Measurements from ENCODE around the gene PPP1CB.

The PPP1CB gene

GRCh38 chr2:28745876-28746275, 5.8 kb upstream of the PPP1CB start:
- no peak for DNase-seq

GRCh38 chr2:28746429-28747111, 5.1 kb upstream of the PPP1CB start:
- no peak for DNase-seq

GRCh38 chr2:28747714-28748113, 3.9 kb upstream of the PPP1CB start:
- DNase-seq = no peak

- no peak for DNase-seq
Measured at GRCh38 chr2:28748176-28748575, 3.5 kb upstream of the PPP1CB start.

- no peak for DNase-seq
Measured at GRCh38 chr2:28748941-28749340, 2.7 kb upstream of the PPP1CB start.

- no peak for DNase-seq
Measured at GRCh38 chr2:28749526-28749925, 2.1 kb upstream of the PPP1CB start.

GRCh38 chr2:28750316-28751251, 1.0 kb upstream of the PPP1CB start:
- no peak for DNase-seq

GRCh38 chr2:28751956-28752630, 463 bp downstream of the PPP1CB start:
- no peak for DNase-seq

- no peak for DNase-seq
Measured at GRCh38 chr2:28752631-28753376, 1.2 kb downstream of the PPP1CB start.

- DNase-seq = no peak
Measured at GRCh38 chr2:28754321-28754720, 2.7 kb downstream of the PPP1CB start.

- no peak for DNase-seq
Measured at GRCh38 chr2:28755421-28755820, 3.8 kb downstream of the PPP1CB start.

GRCh38 chr2:28758459-28758858, 6.8 kb downstream of the PPP1CB start:
- no peak for DNase-seq

GRCh38 chr2:28761420-28761819, 9.8 kb downstream of the PPP1CB start:
- DNase-seq = no peak

GRCh38 chr2:28764909-28765711, 13.5 kb downstream of the PPP1CB start:
- DNase-seq = no peak

GRCh38 chr2:28766070-28766469, 14.4 kb downstream of the PPP1CB start:
- no peak for DNase-seq

GRCh38 chr2:28767337-28767736, 15.7 kb downstream of the PPP1CB start:
- DNase-seq = no peak

GRCh38 chr2:28768422-28768821, 16.8 kb downstream of the PPP1CB start:
- DNase-seq = no peak

GRCh38 chr2:28768952-28769351, 17.3 kb downstream of the PPP1CB start:
- DNase-seq = no peak

- DNase-seq = no peak
Measured at GRCh38 chr2:28772351-28772750, 20.7 kb downstream of the PPP1CB start.

GRCh38 chr2:28776471-28776870, 24.8 kb downstream of the PPP1CB start:
- DNase-seq = no peak

- DNase-seq = no peak
Measured at GRCh38 chr2:28778392-28778791, 26.8 kb downstream of the PPP1CB start.

GRCh38 chr2:28779001-28779400, 27.4 kb downstream of the PPP1CB start:
- no peak for DNase-seq

Measured in activated T-cell treated with anti-CD3 and anti-CD28 coated beads, Interleukin-2, amount 50 U/mL, for 1 hour (primary cell).